GM12865 (cell line): ENCODE data around the gene C6orf62.

Source experiments
- DNase-seq: peaks from one replicate; pipeline ENCODE4 v3.0.0; 2010; ENCODE audit warnings: low read depth
- H3K4me3 ChIP-seq: 2 replicates; pipeline ENCODE4 v1.5.1; 2011; ENCODE audit warnings: mild to moderate bottlenecking, low read depth, low read length, control low read depth
- TF ChIP-seq, protein P1 (sequence below): IDR thresholded peaks from 2 replicates; pipeline ENCODE4 v1.5.1; 2011; ENCODE audit warnings: low read length, control low read depth, low read depth, inconsistent platforms; ENCODE audit not compliant: insufficient read depth; ENCODE audit errors: missing control alignments

Gene C6orf62

DNA sequence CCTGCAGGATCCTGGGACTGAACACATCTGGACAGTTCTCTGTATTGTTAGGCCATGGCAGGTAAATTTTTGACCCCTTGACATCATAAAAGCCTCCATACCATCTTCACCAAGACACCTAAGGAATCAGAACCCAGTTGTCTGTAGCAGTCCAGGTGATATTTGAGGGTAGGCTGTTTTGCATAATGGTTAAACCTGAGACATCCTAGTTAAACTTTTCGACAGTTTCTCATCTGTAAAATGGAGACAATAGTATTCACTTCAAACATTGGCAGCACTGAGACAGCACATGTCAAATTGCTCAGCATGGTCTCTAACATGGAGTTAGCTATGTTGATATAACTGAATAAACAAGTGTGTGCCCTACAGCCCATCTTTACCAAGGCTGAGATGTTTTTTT lies 24.8 kb downstream of the C6orf62 start:
- no peak overlapping the region for H3K4me3 ChIP-seq
- TF ChIP-seq, protein P1, sequence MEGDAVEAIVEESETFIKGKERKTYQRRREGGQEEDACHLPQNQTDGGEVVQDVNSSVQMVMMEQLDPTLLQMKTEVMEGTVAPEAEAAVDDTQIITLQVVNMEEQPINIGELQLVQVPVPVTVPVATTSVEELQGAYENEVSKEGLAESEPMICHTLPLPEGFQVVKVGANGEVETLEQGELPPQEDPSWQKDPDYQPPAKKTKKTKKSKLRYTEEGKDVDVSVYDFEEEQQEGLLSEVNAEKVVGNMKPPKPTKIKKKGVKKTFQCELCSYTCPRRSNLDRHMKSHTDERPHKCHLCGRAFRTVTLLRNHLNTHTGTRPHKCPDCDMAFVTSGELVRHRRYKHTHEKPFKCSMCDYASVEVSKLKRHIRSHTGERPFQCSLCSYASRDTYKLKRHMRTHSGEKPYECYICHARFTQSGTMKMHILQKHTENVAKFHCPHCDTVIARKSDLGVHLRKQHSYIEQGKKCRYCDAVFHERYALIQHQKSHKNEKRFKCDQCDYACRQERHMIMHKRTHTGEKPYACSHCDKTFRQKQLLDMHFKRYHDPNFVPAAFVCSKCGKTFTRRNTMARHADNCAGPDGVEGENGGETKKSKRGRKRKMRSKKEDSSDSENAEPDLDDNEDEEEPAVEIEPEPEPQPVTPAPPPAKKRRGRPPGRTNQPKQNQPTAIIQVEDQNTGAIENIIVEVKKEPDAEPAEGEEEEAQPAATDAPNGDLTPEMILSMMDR = no peak
- DNase-seq = no peak

DNA sequence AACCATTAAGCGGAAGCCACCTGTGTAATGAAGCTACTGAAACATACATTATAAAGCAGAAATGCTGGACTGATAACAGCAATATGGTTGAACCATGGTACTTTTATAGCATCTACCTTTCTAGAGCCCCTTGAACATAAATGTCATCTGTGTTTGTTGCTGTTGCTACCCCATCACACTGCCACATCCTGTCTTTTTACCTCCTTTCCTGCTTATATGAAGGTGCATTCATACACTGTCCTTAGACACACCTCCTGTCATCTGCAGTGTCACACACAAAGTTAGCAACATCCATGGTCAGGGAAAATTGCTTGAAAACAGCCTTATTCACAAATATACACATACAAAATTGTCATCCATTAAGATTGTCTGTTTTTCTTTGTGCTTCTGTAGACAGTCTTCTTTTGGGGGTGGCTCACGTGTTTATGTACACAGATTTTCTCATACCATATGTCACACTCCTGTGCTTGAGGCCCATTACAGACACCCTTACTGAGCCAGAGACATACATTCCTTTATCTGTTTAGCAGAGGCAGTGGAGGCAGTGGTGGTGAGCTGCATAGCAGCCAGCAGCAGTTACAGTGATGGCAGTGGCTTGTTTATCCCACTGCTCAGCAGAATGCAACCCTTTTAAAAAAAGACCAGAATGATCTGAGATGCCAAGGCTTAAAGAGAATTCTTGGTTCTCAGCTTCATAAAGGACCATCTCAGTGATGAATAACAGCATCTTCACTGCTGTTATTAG lies 25.9 kb downstream of the C6orf62 start:
- H3K4me3 ChIP-seq = no peak overlapping the region
- TF ChIP-seq, protein P1 = no peak
- no peak for DNase-seq

DNA sequence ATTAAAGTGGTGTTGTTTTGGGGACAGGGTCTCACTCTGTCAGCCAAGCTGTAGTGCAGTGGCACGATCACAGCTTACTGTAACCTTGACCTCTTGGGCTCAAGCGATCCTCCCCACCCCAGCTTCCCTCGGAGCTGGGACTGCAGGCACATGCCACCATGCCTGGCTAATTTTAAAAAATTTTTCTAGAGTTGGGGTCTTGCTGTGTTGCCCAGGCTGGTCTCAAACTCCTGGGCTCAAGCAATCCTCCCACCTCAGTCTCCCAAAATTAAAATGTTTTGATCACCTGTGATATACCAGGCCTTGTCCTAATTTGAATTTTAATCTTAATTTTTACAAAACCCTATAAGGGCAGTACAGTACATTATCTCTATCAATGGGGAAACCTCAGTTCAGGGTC lies 26.5 kb downstream of the C6orf62 start:
- H3K4me3 ChIP-seq = no peak overlapping the region
- TF ChIP-seq, protein P1 = no peak
- no peak for DNase-seq

DNA sequence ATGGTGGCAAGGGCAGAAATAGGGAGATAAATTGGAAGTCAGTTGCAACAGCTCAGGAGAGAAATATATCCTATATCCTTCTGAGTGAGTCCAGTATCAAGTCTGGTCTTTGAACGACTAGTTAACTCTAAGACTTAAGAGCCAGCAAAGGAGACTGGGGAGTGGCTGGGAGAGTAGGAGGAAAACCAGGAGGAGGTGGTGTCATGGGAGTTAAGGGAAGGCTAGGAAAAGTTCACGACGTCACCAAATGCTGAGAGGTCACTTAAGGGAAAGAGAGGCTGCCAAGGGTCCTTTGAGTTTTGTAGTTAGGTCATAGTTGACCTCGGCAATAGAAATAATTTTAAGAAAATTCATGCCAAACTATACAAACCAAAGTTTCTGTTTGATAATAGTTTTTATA lies 27.0 kb downstream of the C6orf62 start:
- no peak overlapping the region for H3K4me3 ChIP-seq
- no peak for DNase-seq
- TF ChIP-seq, protein P1 = no peak

DNA sequence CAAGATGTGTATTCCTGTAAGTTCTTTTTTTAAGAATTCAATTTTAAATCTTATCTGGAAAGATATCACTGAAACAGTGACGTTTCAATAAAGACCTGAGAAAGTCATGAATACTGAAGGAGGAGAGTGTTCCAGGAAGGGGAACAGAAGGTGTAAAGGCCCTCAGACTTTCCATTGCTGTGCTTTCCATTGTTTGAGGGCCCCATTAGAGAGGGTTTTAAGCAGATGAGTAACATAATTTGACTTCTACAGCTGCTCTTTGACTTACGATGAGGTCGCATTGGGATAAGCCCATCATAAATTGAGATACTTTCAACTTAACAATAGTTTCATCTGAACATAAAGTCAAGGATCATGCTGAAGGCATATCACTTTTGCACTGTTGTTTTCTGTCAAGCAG lies 27.4 kb downstream of the C6orf62 start:
- TF ChIP-seq, protein P1 = no peak
- H3K4me3 ChIP-seq = no peak overlapping the region
- no peak for DNase-seq

DNA sequence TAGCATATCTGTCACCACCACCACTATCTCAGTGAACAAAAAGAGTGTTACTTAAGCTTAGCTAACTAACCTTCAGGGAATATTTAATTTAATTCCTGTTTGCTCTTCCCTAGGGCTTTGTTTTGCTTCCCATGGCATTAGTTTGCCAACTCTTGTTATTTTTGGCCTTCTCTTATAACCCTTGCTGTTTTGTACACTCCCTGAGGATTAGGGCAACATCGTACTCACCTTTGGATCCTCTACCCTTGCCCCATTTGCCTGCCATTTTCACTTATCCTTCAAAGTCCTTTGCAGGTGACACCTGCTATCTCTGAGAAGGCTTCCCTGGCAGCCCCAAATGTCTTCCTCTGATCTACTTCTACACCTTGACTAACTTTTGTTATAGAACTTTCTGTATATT lies 28.4 kb downstream of the C6orf62 start:
- TF ChIP-seq, protein P1 = no peak
- DNase-seq = no peak
- no peak overlapping the region for H3K4me3 ChIP-seq

DNA sequence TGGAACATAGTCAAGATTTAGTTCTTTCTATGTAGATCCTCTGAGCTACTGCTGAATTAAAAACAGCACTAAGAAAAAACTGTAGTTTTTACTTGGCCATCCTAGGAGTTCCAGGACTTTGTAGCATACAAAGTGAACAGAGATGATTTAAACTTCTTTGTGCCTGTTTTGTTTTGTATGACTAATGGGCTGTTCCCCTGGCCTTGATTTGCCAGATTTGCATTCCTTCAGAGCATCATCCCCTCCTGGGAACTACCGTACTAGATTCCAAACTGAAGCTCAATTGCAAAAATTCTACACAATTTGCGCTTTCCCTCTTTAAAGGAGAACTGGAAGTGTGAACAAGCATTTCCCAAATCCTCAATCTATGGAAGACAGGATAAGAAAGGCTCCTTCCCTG lies 29.0 kb downstream of the C6orf62 start:
- TF ChIP-seq, protein P1 = no peak
- no peak overlapping the region for H3K4me3 ChIP-seq
- no peak for DNase-seq
